Neural cell (in vitro differentiated cells): ENCODE data around the gene SMIM38. TPM values are rescaled to one million over a fixed set of nuclear protein-coding genes. Genes with fewer than 3 reads are reported as not detected.
"Not testable (repeated sequence)": the region's sequence is repeated elsewhere in the genome, so short reads cannot be mapped to it uniquely, and the experiment has no call there.

Experiments used
- H2AFZ ChIP-seq: fragments of 200-600, 300-800 bp; sonication (generic), shearing (Covaris generic); 2 replicates; pipeline ENCODE4 v1.6.0; 2014; ENCODE audit warnings: low read depth, mild to moderate bottlenecking, antibody characterized with exemption, low read length, moderate library complexity
- H3F3A ChIP-seq: fragments of 200-600 bp; shearing (Covaris generic); 2 replicates; pipeline ENCODE4 v1.6.1; 2016; ENCODE audit warnings: mild to moderate bottlenecking, moderate library complexity, mixed read lengths, antibody characterized with exemption, low read length; ENCODE audit not compliant: insufficient read depth, poor library complexity, severe bottlenecking
- H3K27ac ChIP-seq: fragments of 200-600, 300-800 bp; sonication (generic), shearing (Covaris generic); 2 replicates; pipeline ENCODE4 v1.5.1; 2014; ENCODE audit warnings: mild to moderate bottlenecking, low read length, moderate library complexity
- H3K27me3 ChIP-seq: fragments of 300-800, 200-600 bp; sonication (generic), shearing (Covaris generic); 2 replicates; pipeline ENCODE4 v1.6.0; 2014; ENCODE audit warnings: mild to moderate bottlenecking, low read depth, low read length, moderate library complexity; ENCODE audit not compliant: insufficient read depth
- H3K36me3 ChIP-seq: fragments of 300-800, 200-600 bp; sonication (generic), shearing (Covaris generic); 2 replicates; pipeline ENCODE4 v1.5.1; 2014; ENCODE audit warnings: mild to moderate bottlenecking, antibody characterized with exemption, low read length, moderate library complexity; ENCODE audit not compliant: insufficient read depth
- H3K4me2 ChIP-seq: fragments of 300-800, 200-600 bp; sonication (generic), shearing (Covaris generic); 2 replicates; pipeline ENCODE4 v1.6.0; 2014; ENCODE audit warnings: mild to moderate bottlenecking, low read length
- H3K4me3 ChIP-seq: fragments of 300-800, 200-600 bp; sonication (generic), shearing (Covaris generic); 2 replicates; pipeline ENCODE4 v1.5.1; 2014; ENCODE audit warnings: mild to moderate bottlenecking, low read length, moderate library complexity
- H3K79me2 ChIP-seq: fragments of 200-600 bp; shearing (Covaris generic); replicated peaks from 2 replicates; pipeline ENCODE4 v1.6.0; 2014; ENCODE audit warnings: mild to moderate bottlenecking, low read length, moderate library complexity; ENCODE audit not compliant: insufficient read depth
- H3K9ac ChIP-seq: fragments of 300-800, 200-600 bp; sonication (generic), shearing (Covaris generic); 2 replicates; pipeline ENCODE4 v1.6.1; 2016; ENCODE audit warnings: mild to moderate bottlenecking, low read length, mixed read lengths
- H3K9me2 ChIP-seq: fragments of 200-600 bp; shearing (Covaris generic); 2 replicates; pipeline ENCODE4 v1.6.1; 2016; ENCODE audit warnings: mild to moderate bottlenecking, low read length, mixed read lengths; ENCODE audit not compliant: insufficient read depth
- H3K9me3 ChIP-seq: fragments of 200-600, 300-800 bp; sonication (generic), shearing (Covaris generic); 2 replicates; pipeline ENCODE4 v1.6.1; 2016; ENCODE audit warnings: mild to moderate bottlenecking, mixed run types, low read length, moderate library complexity, mixed read lengths
- H4K20me1 ChIP-seq: fragments of 200-600 bp; shearing (Covaris generic); 2 replicates; pipeline ENCODE4 v1.6.1; 2016; ENCODE audit warnings: mild to moderate bottlenecking, mixed run types; ENCODE audit not compliant: insufficient read depth
- EP300 ChIP-seq: fragments of 450-650 bp; conservative IDR thresholded peaks from 2 replicates; pipeline ENCODE4 v1.6.1; 2014; ENCODE audit warnings: antibody characterized with exemption, mild to moderate bottlenecking, moderate library complexity; ENCODE audit not compliant: poor library complexity, severe bottlenecking
- EZH2 ChIP-seq: fragments of 200-600, 300-800 bp; shearing (Covaris generic), sonication (generic); IDR thresholded peaks from 2 replicates; pipeline ENCODE4 v1.6.1; 2014; ENCODE audit warnings: antibody characterized with exemption, low read length, borderline replicate concordance, mild to moderate bottlenecking; ENCODE audit not compliant: insufficient read depth, poor library complexity, severe bottlenecking
- MXI1 ChIP-seq: fragments of 450-650 bp; conservative IDR thresholded peaks from 2 replicates; pipeline ENCODE4 v1.6.1; 2014; ENCODE audit warnings: antibody characterized with exemption, mild to moderate bottlenecking; ENCODE audit not compliant: poor library complexity, severe bottlenecking
- POLR2AphosphoS5 ChIP-seq: IDR thresholded peaks from 2 replicates; pipeline ENCODE4 v1.6.1; 2012
- RAD21 ChIP-seq: fragments of 450-650 bp; conservative IDR thresholded peaks from 2 replicates; pipeline ENCODE4 v1.6.1; 2014; ENCODE audit warnings: antibody characterized with exemption, mild to moderate bottlenecking, moderate library complexity
- SMC3 ChIP-seq: fragments of 450-650 bp; conservative IDR thresholded peaks from 2 replicates; pipeline ENCODE4 v1.6.1; 2014; ENCODE audit warnings: antibody characterized with exemption, mild to moderate bottlenecking, moderate library complexity; ENCODE audit not compliant: poor library complexity
- TAF1 ChIP-seq: IDR thresholded peaks from 2 replicates; pipeline ENCODE4 v1.6.1; 2012; ENCODE audit warnings: low read depth
- polyA plus RNA-seq: library from polyadenylated mRNA; depleted of rRNA; stranded (reverse); fragments of >200 nt; gene quantifications from 2 replicates; pipeline ENCODE4 v1.2.3, GENCODE V29; 2014
- TF ChIP-seq, protein P1 (sequence below): IDR thresholded peaks from 2 replicates; pipeline ENCODE4 v1.6.1; 2012; ENCODE audit warnings: borderline replicate concordance
- TF ChIP-seq, protein P2 (sequence below): fragments of 450-650 bp; IDR thresholded peaks from 2 replicates; pipeline ENCODE4 v1.5.1; 2014; ENCODE audit warnings: antibody characterized with exemption, mild to moderate bottlenecking, moderate library complexity; ENCODE audit not compliant: poor library complexity, severe bottlenecking

The SMIM38 gene
- polyA plus RNA-seq, 1 donor from 2014 or later = 1.9 TPM

DNA sequence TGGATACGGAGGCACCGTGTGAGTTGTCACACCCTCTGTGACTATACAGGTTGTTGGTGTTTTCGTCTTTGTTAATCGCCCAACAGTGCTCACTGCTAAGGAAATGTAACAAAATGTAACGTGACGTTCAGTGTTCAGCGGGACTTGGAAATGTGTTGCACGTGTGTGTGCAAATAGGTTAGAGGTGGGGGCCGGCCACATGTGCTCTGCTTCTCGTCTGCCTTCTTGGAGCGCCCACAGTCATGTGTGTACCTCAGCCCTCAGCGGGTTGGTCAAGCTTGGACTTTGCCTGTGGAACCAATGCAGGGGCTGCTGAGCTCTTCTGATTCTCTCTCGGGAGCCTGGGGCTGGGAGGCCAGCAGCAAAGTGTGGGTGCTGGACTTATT lies 7.4 kb upstream of the SMIM38 start:
- Histone ChIP-seq H3K27ac (no peak overlapping the region), H3K9me3 (no peaks in the 10 kb centered on the region), H3K4me2 (no peak overlapping the region), H3K27me3 (no peaks in the 10 kb centered on the region), H4K20me1 (no peaks in the 10 kb centered on the region), H3F3A (no peaks in the 10 kb centered on the region), H3K9me2 (no peaks in the 10 kb centered on the region), H3K4me3 (no peak overlapping the region), H3K36me3 (no peaks in the 10 kb centered on the region), H3K79me2 (no peaks in the 10 kb centered on the region), H2AFZ (no peak overlapping the region), H3K9ac (no peak overlapping the region)
- TF ChIP-seq, protein P1, sequence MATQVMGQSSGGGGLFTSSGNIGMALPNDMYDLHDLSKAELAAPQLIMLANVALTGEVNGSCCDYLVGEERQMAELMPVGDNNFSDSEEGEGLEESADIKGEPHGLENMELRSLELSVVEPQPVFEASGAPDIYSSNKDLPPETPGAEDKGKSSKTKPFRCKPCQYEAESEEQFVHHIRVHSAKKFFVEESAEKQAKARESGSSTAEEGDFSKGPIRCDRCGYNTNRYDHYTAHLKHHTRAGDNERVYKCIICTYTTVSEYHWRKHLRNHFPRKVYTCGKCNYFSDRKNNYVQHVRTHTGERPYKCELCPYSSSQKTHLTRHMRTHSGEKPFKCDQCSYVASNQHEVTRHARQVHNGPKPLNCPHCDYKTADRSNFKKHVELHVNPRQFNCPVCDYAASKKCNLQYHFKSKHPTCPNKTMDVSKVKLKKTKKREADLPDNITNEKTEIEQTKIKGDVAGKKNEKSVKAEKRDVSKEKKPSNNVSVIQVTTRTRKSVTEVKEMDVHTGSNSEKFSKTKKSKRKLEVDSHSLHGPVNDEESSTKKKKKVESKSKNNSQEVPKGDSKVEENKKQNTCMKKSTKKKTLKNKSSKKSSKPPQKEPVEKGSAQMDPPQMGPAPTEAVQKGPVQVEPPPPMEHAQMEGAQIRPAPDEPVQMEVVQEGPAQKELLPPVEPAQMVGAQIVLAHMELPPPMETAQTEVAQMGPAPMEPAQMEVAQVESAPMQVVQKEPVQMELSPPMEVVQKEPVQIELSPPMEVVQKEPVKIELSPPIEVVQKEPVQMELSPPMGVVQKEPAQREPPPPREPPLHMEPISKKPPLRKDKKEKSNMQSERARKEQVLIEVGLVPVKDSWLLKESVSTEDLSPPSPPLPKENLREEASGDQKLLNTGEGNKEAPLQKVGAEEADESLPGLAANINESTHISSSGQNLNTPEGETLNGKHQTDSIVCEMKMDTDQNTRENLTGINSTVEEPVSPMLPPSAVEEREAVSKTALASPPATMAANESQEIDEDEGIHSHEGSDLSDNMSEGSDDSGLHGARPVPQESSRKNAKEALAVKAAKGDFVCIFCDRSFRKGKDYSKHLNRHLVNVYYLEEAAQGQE = no peak
- TF ChIP-seq EP300 (no peak), SMC3 (no peak), RAD21 (no peak), TAF1 (no peak), EZH2 (no peak), MXI1 (no peak), POLR2AphosphoS5 (no peak)
- TF ChIP-seq, protein P2, sequence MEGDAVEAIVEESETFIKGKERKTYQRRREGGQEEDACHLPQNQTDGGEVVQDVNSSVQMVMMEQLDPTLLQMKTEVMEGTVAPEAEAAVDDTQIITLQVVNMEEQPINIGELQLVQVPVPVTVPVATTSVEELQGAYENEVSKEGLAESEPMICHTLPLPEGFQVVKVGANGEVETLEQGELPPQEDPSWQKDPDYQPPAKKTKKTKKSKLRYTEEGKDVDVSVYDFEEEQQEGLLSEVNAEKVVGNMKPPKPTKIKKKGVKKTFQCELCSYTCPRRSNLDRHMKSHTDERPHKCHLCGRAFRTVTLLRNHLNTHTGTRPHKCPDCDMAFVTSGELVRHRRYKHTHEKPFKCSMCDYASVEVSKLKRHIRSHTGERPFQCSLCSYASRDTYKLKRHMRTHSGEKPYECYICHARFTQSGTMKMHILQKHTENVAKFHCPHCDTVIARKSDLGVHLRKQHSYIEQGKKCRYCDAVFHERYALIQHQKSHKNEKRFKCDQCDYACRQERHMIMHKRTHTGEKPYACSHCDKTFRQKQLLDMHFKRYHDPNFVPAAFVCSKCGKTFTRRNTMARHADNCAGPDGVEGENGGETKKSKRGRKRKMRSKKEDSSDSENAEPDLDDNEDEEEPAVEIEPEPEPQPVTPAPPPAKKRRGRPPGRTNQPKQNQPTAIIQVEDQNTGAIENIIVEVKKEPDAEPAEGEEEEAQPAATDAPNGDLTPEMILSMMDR = no peak

DNA sequence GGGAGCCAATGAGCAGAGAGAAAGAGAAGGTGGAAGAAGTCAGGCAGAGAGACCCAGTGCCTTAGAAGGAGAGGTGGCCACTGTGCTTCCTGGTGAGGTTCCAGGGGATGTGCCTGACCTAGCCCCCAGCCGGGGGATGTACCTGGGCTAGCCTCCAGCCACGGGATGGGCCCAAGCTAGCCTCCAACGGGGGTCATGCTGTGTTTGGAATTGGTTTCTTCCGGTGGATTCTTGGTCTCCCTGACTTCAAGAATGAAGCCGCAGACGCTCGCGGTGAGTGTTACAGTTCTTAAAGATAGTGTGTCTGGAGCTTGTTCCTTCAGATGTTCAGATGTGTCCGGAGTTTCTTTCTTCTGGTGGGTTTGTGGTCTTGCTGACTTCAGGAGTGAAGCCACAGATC lies 6.9 kb upstream of the SMIM38 start:
- no peaks in the 10 kb centered on the region for H3K27me3 ChIP-seq
- no peak overlapping the region for H3K27ac ChIP-seq
- H4K20me1 ChIP-seq = no peaks in the 10 kb centered on the region
- H3K79me2 ChIP-seq = no peaks in the 10 kb centered on the region
- H3K36me3 ChIP-seq = no peaks in the 10 kb centered on the region
- no peak overlapping the region for H3K4me2 ChIP-seq
- H3K9me2 ChIP-seq = no peaks in the 10 kb centered on the region
- H3K4me3 ChIP-seq = no peak overlapping the region
- no peak overlapping the region for H2AFZ ChIP-seq
- no peaks in the 10 kb centered on the region for H3K9me3 ChIP-seq
- no peak overlapping the region for H3K9ac ChIP-seq
- H3F3A ChIP-seq = no peaks in the 10 kb centered on the region
- TF ChIP-seq SMC3 = no peak
- no peak for TF ChIP-seq POLR2AphosphoS5
- TF ChIP-seq, protein P2 = no peak
- TF ChIP-seq MXI1 = no peak
- TF ChIP-seq TAF1 = no peak
- TF ChIP-seq, protein P1 = no peak

DNA sequence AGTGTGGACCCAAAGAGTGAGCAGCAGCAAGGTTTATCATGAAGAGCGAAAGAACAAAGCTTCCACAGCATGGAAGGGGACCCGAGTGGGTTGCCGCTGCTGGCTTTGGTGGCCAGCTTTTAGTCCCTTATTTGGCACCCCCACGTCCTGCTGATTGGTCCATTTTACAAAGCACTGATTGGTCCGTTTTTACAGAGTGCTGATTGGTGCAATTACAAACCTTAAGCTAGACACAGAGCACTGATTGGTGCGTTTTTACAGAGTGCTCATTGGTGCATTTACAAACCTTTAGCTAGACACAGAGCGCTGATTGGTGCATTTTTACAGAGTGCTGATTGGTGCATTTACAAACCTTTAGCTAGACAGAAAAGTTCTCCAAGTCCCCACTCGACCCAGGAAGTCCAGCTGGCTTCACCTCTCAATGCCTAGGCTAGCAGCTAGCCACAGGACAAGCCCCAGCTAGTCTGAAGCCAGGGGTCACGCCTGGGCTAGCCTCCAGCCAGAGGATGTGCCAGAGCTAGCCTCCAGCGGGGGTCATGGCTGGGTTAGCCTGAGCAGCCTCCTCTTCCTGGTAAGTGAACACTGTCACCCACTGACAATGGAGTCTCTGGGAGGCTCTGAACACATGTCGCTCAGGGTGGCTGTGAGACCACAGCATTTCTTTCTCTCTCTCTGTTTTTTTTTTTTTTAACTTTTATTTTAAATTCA lies 6.2 kb upstream of the SMIM38 start:
- not testable (repeated sequence) for H3K9me3 ChIP-seq, H3K27ac ChIP-seq, H3K9me2 ChIP-seq, H3K9ac ChIP-seq, H3K79me2 ChIP-seq, H3F3A ChIP-seq, H3K27me3 ChIP-seq, H4K20me1 ChIP-seq, H3K4me2 ChIP-seq, H2AFZ ChIP-seq, H3K4me3 ChIP-seq, H3K36me3 ChIP-seq
